ENCODE results near the gene CROT. TPM values are rescaled to one million over a fixed set of nuclear protein-coding genes. Genes with fewer than 3 reads are reported as not detected.

The CROT gene
- total RNA-seq, 1 donor from 2014 or later, result 35.2 TPM

DNA sequence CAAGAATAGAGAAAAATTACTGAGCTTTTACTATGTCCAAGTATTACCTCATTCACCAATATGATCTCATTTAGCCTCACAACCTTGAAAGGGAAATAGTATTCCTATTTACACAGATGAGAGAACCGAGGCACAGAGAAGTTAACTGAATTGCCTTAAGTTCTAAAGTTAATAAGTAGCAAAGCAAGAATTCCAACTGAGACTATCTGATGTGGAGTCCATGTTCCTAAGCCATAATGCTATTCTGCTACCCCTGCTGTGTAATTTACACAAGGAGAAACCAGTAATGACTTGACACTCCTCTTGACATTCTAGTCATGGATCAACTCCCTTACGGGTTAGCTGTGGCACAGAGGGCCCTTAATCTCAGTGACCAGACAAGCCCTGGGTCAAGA is 69.3 kb downstream of the CROT start:
- DNase-seq (ENCODE audit: low spot score), result no peak

DNA sequence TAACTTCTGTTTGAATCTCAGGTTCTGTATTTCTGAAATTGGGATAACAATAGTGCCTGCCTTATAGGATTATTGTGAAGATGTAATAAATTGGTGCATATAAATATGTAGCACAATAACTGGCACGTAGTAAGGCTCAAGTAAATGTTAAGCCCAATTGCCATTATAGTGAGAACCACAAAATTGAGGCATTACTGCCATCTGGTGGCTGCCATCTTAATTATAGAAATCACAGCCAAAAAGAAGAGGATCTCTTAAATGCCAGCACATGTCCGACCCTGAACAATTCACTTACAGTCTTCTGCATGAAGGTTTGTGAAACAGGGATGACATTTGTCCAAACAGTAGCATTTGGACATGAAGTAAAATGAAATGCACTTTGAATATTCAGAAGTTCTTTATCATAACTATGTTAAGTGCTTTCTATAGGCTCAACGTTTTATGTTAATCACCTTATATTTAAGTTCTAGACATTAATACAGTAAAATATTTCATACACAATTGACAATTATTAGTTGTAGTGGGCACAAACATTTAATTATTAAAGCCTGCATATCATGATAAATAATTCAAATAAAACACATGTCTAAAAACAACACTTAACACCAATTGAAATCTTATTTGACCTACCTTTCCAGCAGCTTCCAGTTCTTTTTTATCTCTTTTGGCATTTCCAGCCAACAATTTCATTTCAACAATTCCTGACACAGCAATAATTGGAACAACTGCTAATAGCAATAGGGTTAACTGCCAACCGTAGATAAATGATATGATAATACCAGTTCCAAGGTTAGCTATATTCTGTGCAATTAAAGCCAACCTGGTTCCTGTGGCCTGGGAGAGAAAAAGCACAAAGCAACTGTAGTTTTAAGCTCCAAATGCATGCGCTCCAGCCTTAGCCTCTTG is 71.5 kb downstream of the CROT start:
- peak; percentile 72 for DNase-seq (ENCODE audit: low spot score)

DNA sequence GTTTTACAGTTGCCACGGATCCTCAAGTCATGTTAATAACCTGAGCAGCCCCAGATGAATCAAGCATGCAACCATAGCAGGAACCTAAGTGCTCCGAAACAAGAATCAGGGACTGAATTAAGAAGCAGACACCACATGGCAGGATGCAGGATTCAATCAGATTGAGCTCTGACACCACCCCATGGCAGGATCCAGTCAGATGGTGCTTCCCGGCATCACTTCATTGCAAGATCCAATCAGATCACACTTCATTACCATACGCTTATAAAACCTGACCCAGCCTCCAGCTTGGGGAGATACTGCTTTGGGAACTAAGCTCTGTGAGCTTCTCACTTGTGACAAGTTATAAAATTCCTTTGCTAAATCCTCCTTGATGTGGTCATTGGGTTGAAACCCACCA is 74.7 kb downstream of the CROT start:
- DNase-seq (ENCODE audit: low spot score), result no peak

DNA sequence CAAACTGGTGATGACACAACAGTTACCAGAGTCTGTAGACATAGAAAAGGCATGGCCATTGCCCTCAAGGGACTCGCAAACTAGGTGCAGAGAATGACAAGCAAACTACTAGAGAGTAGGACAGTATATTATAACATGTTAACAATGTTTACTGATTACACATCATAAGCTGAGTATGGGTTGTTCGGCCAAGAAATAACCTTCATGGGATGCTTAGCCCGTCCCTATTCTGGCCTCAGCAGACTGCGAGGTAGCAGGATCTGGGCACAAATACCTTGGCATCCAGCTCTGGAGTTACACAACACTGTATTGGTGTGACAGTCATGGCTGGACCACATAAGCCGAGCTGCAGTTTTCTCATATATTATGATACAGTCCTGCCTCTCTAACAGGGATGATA is 78.6 kb downstream of the CROT start:
- no peak for DNase-seq (ENCODE audit: low spot score)

DNA sequence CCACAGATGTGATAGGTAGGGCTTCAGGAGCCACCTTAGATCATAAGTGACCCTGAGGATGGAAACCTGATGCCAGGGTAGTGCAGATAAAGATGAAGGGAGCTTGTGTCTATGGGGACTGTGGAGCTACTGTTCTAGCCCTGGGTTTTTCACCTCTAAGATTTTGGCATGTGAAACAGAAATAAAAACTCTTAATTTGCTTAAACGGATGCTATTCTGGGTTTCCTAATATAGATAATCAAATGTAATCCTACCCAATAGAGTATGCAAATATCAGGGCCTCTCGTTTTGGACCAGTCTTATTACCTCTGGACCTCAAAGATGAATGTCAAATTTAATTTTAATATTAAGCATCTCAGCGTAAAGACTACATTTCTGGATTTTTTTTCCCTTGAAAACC is 80.7 kb downstream of the CROT start:
- no peak for DNase-seq (ENCODE audit: low spot score)

DNA sequence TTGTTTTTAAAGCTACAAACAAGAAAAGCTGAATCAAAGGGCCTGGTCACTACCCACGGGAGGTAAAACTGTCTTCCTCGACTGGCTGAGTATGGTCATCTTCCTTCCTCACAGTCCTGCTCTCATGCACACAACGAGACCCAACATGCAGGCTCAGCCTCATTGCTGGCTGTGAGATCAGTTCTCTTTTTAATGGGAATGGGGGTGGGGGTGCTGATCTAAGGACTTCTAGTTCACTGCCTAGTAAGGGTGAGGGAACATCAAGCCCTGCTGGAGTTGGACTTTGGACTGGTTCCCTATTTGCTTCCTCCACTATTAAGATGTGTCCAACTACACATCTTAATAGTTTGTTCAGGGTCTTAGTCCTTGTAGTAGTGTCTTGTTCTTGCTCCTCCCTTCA is 81.8 kb downstream of the CROT start:
- no peak for DNase-seq (ENCODE audit: low spot score)

DNA sequence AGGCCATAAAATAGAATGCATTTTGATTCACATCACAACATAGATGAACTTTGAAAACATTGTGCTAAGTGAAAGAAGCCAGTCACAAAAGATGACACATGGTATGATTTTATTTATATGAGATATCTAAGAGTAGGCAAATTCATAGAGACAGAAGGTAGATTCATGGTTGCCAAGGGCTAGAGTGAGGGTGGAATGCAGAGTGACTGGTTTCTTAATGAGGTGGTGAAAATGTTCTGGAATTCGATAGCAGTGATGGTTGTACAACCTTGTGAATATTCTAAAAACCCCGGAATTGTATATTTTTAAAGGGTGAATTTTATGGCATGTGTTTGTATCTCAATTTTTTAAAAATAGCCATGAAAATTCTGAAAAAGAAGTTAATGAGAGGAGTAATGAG is 87.1 kb downstream of the CROT start:
- no peak for DNase-seq (ENCODE audit: low spot score)

DNA sequence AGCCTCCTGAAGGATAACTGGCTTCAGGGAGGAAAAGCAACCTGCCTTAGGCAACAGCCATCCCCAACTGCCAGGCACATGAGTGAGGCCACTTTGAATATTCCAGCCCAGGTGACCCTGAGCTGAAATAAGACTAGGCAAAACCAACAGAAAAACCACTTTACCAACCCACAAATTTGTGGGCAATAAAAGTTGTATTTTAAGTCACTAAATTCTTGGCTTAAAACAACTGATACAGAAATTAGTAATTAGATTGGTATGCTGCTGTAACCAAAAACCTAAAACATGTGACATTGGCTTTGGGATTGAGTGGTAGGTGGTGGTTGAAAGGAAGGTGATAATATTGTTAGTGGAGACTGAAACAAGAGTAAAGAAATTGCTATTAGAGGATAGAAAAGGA is 90.1 kb downstream of the CROT start:
- no peak for DNase-seq (ENCODE audit: low spot score)

DNA sequence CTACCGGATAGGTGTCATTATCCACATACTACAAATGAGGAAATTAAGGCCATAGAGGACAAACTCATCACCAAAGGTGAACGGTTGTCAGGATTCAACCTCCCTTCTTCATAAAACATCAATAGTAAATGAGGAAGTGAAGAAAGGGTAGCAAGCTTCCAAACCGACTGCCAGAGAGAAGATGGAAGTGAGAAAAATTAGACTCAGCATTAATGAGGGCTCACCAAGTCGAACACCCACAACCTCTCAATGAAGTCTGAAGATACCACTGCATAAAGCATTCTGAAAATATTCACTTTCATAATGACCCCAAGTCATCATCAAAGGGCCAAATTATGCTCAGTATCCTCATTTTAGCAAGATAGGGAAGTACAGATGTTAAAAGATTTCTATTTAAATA is 100.4 kb downstream of the CROT start:
- no peak for DNase-seq (ENCODE audit: low spot score)

DNA sequence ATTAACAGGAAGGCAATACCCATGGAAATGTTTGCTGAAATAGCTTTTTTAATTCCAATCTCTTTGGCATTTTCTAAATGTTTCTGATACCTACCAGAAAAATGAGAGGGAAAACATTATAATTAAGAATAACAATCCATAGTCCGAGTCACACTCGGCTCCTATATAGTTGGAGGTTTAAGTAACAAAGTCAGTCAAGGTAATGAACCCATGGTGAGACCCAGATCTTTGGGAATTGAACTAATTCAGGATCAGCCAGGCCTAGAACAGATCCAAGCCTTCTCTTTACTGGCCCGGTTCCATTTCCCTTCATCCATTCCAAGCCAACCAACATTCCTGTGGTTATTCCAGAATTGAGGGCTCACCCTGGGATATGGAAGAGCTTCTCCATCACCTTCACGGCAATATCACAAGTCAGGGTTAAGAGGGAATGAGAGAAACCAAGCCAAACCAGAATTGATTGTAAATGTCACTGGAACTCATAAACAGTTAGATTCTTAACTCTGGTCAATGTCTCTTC is 101.7 kb downstream of the CROT start:
- no peak for DNase-seq (ENCODE audit: low spot score)

DNA sequence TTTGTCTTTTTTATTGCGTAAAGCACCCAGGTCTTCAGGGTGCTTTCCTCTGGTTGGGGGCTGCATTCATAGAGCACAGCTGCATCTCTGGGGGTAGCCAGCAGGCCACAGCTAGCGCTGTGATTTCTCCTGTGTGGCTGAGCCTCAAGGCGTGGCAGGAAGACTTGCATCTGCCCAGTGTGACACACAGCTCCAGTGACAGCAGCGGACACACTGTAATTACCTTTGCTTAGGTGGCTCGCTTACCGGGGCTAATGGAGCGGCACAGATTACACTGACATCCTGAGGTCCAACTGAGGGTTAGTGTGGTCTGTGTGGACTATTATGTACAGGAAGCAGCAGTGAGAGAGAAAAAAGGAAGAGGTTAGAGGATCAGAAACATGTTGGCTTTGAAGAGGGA is 102.9 kb downstream of the CROT start:
- DNase-seq (ENCODE audit: low spot score), result no peak

Other genes starting within 250 kb of the CROT start
- gene DMTF1, start 193.2 kb upstream of the CROT start, total RNA-seq, result 65.6 TPM
- gene TMEM243, start 125.9 kb upstream of the CROT start, total RNA-seq, result 24.0 TPM
- 2.0 TPM for gene ABCB4, start 130.0 kb downstream of the CROT start, total RNA-seq